Stimulated activated CD4-positive, alpha-beta T cell treated with anti-CD3 and anti-CD28 coated beads, Interleukin-4, amount 100 ng/mL, for 48 hours (primary cell): Measurements from ENCODE around the gene PEX10.

ENCODE experiments used
- DNase-seq, 2 donors: peaks; one replicate each; pipeline ENCODE4 v3.0.0-alpha.2; 2020; ENCODE audit warnings: low read depth in 2 of 2

Gene PEX10

DNA sequence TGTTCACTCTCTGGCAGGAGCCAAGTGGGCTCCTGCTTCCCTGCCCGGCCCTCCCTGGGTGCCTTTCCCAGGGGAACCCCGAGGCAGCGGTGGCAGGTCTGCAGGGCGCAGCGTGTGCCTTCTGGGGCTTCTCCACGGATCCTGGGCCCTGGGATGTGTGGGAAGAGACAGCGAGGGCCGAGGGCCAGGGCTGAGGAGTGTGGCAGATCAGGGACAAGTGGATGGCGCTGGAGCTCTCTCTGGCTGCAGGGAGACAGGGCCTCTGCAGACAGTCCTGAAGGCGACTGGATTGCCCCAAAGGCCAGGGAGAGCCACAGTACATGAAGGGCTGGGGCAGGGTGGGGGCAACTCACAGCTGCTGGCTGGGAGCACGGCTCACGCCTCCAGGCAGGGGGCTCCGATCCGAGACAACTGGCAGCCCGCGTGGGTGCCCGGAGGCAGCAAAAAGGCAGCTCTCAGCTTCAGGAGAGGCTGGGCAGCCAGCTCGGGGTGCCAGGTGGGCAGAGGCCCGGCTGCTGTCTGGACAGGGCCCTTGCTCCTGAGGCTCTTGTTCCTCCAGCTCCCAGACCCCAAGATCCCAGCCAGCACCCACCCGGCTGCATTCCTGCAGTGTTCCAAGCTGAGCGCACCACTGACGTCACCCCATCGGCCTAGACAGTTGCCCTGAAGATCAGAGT lies 37.0 kb downstream of the PEX10 start:
- no peak for DNase-seq

DNA sequence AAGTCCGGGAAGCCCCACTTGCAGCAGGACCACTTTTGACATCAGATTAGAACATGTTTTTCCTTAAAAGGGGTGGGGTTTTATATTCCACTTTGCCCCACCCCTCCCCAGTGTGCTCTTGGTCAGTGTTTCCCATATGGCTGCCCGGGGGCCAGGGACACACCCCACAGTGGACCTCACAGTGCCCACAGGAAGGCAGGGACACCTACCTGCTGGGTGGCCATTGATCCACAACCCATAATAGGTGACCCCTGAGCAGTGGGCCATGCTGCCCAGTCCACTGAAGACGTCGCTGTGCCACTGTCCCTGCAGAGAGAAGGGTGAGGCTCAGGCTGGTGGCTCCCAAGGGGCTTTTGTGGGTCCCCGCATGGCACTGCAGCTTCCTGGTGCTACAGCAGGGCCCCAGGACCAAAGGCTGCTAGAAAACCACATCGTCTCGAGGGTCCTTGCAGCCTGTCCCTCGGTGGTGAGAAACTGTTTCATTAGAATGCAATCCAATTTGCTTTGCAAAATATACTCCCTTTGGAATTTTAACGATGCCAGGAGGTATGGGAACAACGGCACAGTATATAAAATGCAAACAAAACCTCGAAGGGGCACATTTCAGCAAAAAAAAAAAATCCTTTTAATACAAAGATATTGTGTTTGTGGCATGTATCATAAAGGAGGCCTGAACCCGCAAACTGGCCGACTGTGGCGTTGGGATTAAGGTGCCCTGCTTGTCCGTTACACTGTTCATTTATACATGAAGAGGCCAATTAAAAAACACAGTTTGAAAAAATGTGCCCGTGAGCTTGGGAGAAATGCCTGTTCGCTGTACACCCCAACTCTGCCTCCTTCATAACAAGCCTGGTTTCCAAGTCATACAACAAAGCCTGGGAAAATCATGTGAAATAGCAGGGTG lies 37.9 kb downstream of the PEX10 start:
- no peak for DNase-seq

DNA sequence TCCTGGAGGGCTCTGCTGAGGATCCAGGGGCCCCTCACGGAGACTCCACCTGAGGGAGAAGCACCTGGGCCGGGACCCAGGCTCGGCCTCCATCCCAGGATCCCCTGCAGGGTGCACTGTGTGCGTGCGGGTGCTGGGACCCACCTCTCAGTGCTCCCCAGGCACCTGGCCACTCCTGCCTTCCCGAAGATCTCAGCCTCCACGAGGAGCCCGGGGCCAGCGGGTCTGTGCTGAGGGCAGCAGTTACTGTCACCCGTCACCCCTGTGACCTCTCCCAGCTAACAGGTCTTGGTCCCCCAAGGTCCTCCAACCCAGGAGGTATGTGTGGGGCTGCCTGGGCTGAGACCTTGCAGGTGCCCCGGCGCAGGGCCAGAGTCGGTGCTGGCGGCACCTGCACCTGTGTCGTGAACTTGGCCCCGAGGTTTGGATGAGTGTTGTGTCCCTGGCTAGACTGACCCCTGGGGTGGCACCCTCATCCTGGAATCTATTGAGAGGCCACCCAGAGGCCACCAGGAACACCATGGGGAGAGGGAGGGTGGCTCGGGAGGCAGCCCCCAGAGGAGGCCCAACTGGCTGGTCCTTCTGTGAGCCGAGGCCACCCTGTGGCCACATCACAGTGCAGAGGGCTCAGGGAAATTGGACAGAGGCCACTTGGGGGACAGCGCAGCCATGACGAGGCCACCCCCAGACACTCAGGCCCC lies 38.7 kb downstream of the PEX10 start:
- no peak for DNase-seq

DNA sequence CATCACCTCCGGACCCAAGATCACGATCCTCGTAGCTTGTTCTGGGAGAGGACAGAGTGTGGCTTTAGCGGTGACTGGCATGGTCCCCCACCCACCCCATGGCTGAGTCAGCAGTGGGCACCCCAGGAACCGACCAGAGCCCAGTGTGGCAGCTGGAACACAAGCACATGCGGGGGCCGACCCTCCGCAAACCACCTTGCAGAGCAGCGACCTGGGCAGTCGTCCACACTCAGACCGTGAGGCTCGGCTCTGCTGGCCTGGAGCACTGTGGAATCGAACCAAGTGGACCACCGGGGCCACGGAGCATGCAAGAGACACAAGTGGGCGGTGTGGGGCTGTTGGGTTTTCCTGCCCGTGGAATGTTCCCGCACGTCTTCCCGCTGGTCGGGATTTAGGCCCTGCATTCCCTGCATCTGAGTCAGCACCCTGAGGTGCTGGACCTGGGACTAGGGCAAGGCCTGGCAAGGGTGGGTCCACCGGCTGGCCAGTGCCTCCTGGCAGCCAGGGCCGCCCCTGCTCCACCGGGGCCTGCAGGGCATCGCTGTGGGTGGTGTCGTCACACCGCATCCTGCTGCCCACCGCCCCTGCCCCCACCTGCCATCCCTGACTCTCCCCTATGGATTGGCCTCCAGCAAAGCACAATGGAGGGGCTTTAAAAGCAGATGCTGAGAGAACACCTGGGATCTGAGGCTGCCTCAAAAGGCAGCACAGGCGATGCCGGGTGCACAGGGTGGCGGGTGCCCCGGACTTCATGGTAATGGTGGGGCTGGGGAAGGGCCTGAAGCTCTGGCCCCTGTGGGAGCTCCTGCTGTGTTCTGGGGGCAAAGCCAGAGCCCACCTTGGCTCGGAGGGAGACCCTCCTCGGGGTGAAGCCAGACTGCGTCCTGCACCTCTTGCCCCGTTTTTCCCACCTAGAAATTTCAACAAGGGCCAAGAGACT lies 39.5 kb downstream of the PEX10 start:
- no peak for DNase-seq

DNA sequence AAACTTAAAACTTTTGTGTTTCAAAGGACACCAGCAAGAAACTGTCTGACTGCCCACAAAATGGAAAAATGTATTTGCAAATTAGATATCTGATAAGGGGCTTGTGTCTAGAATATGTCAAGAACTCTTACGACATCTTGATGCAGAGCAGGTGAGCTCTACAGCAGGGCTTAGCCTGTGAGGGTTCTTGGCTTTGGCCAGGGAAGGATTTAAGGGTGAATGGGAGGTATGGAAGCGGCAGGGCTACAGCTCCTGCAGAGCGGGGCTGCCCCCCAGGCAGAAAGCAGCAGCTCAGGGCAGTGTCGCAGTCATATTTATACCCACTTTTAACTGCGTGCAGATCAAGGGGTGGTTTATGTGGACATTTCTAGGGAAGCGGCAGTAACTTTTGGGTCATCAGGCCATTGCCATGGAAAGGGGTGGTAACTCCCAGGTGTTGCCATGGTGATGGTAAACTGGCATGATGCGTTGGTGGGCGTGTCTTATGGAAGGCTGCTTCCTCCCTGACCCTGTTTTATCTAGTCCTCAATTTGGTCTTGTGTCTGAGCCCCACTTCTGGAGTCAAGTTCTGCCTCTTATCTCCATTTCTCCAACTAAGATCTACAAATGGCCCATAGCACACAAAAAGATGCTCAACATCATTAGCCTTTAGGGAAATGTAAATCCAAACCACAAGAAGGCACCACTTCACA lies 44.2 kb downstream of the PEX10 start:
- no peak for DNase-seq

DNA sequence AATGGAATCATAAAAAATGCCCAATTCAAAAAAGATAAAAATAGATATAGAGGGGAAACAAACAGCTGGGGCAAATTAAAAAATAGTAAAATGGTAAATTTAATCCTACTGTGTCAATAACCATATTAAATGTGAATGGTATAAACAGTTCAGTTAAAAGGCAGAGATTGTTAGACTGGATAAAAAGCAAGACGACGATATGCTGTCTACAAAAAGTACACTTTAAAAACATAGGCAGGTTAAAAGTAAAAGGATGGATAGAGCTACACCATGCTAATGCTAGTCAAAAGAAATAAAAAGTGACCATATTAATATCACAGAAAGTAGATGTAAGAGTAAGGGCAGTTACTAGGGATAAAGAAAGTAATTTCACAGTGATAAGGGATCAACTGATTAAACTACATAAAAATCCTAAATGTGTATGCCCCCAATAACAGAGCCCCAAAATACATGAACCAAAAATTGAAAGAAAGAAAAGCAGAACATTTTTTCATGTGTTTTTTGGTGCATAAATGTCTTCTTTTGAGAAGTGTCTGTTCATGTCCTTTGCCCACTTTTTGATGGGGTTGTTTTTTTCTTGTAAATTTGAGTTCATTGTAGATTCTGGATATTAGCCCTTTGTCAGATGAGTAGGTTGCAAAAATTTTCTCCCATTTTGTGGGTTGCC lies 48.4 kb downstream of the PEX10 start:
- DNase-seq: no peak

DNA sequence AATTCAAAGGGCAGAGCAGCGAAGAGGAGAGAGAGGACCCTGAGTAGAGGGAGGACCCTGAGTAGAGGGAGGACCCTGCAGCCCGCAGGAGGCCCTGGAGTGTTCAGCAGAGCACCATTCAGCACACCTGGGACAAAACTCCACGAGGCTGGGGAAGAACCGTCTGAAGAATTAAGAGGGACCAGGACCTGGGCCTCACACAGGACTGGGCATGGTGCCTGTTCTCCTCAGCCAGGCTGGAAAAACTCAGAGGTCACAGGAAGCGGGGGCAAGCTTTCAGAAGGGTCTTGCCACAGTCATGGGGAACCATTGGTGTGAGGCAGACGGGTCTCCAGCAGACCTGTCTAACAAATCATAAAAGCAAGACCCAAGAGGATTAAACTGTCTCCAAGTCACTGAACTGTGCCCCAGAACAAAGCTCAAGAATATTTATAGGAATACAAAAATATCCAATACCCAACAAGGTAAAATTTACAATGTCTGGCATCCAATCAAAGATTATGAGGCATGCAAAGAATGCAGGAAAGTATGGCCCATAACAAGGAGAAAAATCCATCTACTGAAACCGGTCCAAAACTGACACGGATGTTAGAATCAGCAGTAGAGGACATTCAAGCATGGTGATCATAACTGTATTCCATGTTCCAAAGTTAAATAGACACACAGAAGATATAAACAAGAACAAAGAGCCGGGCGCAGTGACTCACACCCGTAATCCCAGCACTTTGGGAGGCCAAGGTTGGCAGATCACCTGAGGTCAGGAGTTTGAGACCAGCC lies 51.6 kb downstream of the PEX10 start:
- DNase-seq: no peak

DNA sequence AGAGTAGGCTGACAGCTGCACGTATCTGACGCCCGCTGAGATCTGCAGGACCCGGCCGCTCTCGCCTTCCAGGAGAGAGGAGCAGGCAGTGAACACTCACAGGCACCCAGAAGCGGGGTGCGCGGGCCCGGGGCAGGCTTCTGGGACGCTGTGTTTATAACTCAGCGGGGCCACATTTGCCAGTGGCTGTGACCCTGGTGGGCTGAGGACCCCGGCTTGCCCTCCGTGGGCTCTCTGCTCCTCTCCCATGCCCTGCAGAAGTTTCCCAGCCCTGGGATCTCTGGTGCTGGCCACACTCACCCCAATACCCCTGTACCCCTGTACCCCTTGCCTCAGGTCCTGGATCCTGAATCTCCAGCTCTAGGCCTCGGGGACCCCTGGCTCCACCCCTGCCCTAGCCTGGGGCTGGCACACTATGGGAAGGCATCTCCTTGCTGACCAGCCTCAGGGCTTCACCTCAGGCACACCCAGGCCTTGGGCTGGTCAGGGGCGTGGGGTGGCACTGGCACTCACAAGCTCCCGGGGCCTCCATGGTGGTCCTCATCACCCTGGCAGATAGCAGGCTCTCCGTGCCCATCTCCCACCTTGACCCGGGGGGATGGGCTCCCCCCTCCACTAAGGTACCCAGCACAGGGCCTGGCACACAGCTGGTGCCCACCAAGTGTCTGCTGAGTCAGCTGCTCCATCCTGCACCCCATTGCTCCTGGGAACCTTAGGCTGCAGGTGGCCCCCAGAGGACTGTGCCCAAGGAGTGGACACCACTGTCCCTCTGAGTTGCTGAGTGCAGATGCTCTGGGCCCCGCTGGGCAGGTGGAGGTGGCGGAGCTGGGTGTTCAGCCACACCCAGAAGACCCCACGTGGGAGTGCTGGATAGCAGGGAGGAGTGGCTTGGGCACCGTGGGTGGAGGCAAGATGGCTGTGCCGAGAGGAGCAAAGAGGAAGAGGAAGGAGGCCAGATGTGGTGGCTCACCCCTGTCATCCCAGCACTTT lies 53.4 kb downstream of the PEX10 start:
- DNase-seq: no peak

DNA sequence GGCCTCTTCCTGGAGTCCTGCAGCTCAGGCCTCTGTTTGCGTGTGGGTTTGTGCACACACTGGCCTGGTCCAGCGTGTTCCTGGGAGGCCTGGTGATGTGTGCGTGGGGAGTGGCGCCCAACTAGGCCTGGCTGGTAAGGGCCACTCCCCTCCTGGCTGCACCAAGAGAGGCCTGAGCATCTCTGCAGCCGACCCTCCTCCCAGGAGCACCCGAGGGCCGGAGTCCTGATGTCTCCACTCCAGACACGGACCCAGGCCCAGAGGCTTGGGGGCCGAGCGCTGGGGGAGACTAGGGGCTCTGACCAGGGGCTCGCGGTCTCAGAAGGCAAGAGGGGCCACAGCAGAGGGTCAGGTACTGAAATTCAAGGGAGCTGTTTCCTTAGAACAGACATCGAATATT lies 54.3 kb downstream of the PEX10 start:
- DNase-seq: no peak

DNA sequence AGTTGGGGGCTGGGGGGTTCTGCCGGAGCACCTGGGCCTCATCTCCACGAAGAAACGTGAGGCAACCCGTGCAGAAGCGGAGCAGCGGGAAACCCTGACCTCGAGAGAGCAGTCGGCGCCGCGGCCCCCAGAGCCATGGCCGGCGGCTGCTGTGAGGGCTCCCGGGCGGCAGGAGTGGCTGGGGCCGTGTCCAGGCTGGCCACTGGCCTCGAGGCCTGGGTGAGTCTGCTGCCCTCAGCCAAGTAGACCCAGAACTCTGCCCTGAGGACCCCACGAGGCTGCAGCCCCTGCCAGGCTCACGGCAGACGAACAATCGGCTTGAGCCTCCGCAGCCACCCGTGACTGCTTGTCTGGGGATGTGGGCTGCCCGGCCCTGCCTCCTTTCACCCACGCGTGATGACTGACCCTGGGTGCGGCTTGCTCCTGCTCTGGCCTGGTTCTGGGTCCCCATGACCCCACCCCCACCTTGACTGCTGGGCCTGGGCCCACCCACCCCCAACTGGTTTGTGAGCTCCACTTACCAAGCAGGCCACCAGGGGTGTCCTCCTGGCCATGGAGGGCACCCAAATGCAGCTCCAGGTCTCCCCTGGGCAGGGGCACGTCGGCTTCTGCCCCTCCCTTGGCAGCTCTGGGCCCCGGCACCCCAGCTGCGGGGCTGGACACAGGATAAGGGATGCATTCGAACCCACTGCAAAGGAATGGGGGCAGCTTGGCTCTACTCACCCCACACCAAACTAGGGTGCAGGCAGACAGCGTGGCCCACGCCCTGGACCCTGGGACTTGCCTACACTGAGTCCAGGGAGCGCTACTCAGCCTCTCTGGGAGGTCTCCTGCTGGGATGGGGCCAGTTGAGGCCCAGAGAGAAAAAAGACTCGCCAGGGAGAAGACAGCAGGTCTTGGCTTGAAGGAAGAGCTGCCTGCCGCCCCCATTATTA lies 55.2 kb downstream of the PEX10 start:
- DNase-seq: no peak

DNA sequence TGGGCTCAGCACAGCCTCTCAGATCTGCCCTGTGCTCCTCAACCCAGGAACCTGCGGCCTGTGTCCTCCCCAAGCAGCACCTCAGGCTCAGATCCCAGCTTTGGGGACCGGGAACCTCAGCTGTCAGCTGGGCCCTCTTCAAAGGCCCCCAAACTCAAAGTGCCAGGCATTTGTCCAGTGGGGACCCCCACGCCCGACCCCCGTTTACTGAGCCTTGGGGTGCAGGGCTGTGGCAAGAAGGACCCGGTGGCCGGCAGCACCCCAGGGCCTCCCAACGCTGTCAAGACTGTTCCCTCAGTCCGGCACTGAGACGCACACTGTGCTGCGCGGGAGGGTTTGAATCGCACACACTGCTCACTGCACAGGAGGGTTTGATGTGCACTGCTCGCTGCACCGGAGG lies 56.0 kb downstream of the PEX10 start:
- DNase-seq: no peak

DNA sequence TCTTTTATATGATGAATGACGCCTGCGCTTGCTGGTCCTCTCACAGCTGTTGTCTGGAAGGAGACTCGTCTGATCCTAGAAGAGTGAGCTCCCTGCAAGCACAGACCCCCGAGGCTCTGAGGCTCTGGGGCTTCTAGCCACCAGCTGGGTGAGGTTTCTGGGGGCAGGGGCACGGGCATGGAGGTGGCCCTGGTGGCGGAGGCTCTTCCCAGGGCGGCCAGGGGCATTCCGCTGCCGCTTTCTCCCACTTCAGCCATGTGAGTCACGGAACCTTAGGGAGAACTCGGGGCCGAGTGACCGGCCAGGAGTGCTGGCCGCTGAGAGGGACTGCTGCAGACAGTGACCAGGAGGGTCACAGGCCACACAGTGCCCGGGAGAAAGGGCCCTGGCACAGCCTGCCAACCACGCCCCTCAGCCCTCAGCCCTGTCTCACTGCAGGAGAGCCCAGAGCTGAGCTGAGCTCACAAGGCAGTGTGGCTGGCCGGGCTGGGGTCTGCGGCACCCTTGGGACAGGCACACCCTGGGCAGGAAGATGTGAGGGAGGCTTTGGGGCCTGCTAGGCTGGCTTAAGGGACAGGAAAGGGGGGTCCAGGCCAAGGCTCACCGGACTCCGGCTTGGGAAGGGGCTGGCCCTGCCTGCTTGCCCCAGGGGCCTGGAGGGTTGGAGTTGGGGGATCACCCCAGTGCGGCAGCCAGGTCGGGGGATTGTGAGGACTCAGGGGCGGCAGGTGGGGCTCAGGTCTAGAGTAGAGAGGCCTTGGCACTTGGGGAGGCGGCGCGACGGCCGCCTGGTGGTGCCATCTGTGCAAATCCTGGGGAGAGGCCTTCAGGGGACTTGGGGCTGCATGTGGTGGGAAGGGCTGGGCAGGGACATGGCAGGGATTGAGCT lies 56.7 kb downstream of the PEX10 start:
- no peak for DNase-seq

DNA sequence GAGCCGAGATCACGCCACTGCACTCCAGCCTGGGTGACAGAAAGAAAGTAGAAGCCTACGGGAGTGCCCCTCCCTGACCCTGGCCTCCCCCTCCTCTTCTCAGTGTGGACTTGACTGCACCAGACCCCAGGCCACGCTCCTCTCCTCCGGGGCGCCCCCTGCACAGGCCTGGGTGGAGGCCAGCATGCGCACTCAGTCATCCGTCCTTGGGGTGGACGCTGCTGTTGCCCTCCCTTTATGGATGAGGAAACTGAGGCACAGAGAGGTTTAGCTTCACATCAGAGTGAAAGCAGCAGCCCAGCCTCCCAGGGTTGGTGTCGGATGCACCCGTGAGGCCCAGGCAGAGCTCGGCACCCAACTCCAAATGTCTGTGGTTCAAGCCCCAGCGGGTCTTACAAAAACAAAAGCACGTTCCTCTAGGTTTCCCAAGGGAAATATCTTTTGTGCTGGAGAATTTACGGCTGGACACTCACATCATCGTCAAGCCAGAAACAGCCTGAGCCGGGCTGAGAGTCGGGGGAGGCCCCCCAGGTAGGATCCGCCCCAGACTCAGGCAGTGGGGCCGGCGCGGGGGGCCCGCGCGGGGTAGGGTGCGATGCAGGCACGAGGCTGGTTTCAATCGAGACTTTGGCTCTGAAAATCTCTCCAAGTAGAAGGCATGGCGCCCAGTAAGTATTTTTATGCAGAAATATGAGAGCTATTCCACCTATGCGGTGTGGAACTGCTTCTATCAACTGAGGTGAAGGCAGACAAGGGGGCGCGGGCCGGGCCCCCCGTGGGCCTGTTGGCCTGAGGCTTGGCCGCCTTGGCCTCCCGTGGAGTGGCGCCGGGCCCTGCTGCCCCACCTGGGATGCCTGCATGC lies 57.6 kb downstream of the PEX10 start:
- DNase-seq: no peak
